Upper lobe of left lung (tissue), 6 donors: ENCODE results near the gene CSNK1G1. TPM values are rescaled to one million over a fixed set of nuclear protein-coding genes. Genes with fewer than 3 reads are reported as not detected.
"Not testable (repeated sequence)": the region's sequence is repeated elsewhere in the genome, so short reads cannot be mapped to it uniquely, and the experiment has no call there.

Experiments used
- ATAC-seq, 2 donors: fragments of 200-7000 bp; cut with Tn5 transposase; one replicate each; pipeline ENCODE4 v1.9.1; 2022; ENCODE audit warnings: mild to moderate bottlenecking in 2 of 2, moderate library complexity in 2 of 2; ENCODE audit not compliant: low FRiP score in 2 of 2
- DNase-seq, 2 donors: peaks; one replicate each; pipeline ENCODE4 v3.0.0-alpha.2; 2019 to 2020
- H3K27ac ChIP-seq, 4 donors: fragments of 200-600 bp; sonication (generic); one replicate each; pipeline ENCODE4 v1.5.1; 2016 to 2019
- H3K27me3 ChIP-seq, 4 donors: fragments of 200-600 bp; sonication (generic); one replicate each; pipeline ENCODE4 v1.5.1; 2017 to 2019
- H3K36me3 ChIP-seq, 4 donors: fragments of 200-600 bp; sonication (generic); one replicate each; pipeline ENCODE4 v1.5.1; 2016 to 2019
- H3K4me1 ChIP-seq, 4 donors: fragments of 200-600 bp; sonication (generic); one replicate each; pipeline ENCODE4 v1.5.1; 2018 to 2019
- H3K4me3 ChIP-seq, 4 donors: fragments of 200-600 bp; sonication (generic); one replicate each; pipeline ENCODE4 v1.5.1; 2017 to 2019; ENCODE audit warnings: mild to moderate bottlenecking in 2 of 4, moderate library complexity in 1 of 4
- H3K9me3 ChIP-seq, 4 donors: fragments of 200-600 bp; sonication (generic); one replicate each; pipeline ENCODE4 v1.5.1; 2018 to 2019
- CTCF ChIP-seq, 6 experiments: fragments of 450-650 bp in 4 of 6; fragments of 200-600 bp in 2 of 6; sonication (generic) in 2 of 6; IDR thresholded peaks; one replicate each; pipeline ENCODE4 v1.5.1; 2016 to 2019; ENCODE audit warnings: antibody characterized with exemption in 6 of 6
- EP300 ChIP-seq, 4 donors: sonication (generic); formaldehyde crosslinking; IDR thresholded peaks; one replicate each; pipeline ENCODE4 v1.5.1; 2017; ENCODE audit warnings: antibody characterized with exemption in 4 of 4, control low read depth in 2 of 4
- POLR2A ChIP-seq, 4 donors: fragments of 450-650 bp; IDR thresholded peaks; one replicate each; pipeline ENCODE4 v1.5.1; 2016 to 2017; ENCODE audit warnings: antibody characterized with exemption in 4 of 4, mild to moderate bottlenecking in 2 of 4
- POLR2AphosphoS5 ChIP-seq, 2 donors: sonication (generic); formaldehyde crosslinking; IDR thresholded peaks; one replicate each; pipeline ENCODE4 v1.5.1; 2017; ENCODE audit warnings: antibody characterized with exemption in 2 of 2
- WGBS, 2 donors: methylation state at CpG; one replicate each; pipeline ENCODE4 v1.1.5; 2017 to 2018; 5-methylcytosine and 5-hydroxymethylcytosine counted together
- total RNA-seq, 6 donors: library from RNA; depleted of rRNA in 4 of 6; stranded (reverse); fragments of >200 nt in 4 of 6; gene quantifications; one replicate each; pipeline versions ENCODE4 v1.1.0 to v1.2.1, GENCODE V29; 2016 to 2021
- donor health status: DM: no; HTN: no; CAD: no; lungs with moderate emphysema.
- donor health status: DM: no; HTN: yes; CAD: no; lungs with severe emphysema.

CSNK1G1 gene
- total RNA-seq, 6 donors from 2014 or later = 14.8 to 49.6 (median 19.6) TPM

GRCh38 chr15:64381000-64381751, 25.2 kb upstream of the CSNK1G1 start, which contains the start of gene PCLAF:
Gene PCLAF (minus strand): TSS chr15:64381441. CDS start chr15:64381371, 70 bp downstream.
- ATAC-seq = peak; percentile 99 to 100
- H3K27ac ChIP-seq = peak within 1 kb of the TSS in 1 of 4 donors; percentile 36
- no peaks in the 10 kb centered on the region for H3K36me3 ChIP-seq
- WGBS, 2 donors = 0 to 12% methylated on average over 18 to 38 of the region's 38 CpGs
- TF ChIP-seq POLR2A (IDR thresholded peaks at IDR 0.05) (no peak), EP300 (IDR thresholded peaks at IDR 0.05) (no peak), POLR2AphosphoS5 (IDR thresholded peaks at IDR 0.05) (peak; percentile 19 to 36), CTCF (IDR thresholded peaks at IDR 0.05) (peak in 1 of 6 experiments; percentile 13)
- H3K4me3 ChIP-seq = peak within 1 kb of the TSS; percentile 33 to 76 (median 54)
- H3K9me3 ChIP-seq = no peaks in the 10 kb centered on the region
- H3K27me3 ChIP-seq = no peaks in the 10 kb centered on the region
- H3K4me1 ChIP-seq = peaks cover 6 to 13% (median 10%) of the 10 kb centered on the region in 4 donors
- DNase-seq = peak; percentile 88 to 98

GRCh38 chr15:64380130-64380870, 24.3 kb upstream of the CSNK1G1 start:
- peak overlapping the region in 3 of 4 donors; percentile 50 to 76 (median 59) for H3K4me3 ChIP-seq
- H3K27me3 ChIP-seq, H3K27ac ChIP-seq, ATAC-seq, DNase-seq, H3K9me3 ChIP-seq, H3K36me3 ChIP-seq: not testable (repeated sequence)
- peaks cover 6 to 13% (median 10%) of the 10 kb centered on the region in 4 donors for H3K4me1 ChIP-seq
- 54 to 57% methylated on average over 11 of the region's 11 CpGs for WGBS, 2 donors

- Histone ChIP-seq H3K4me1 (peaks cover 6 to 13% (median 10%) of the 10 kb centered on the region in 4 donors), H3K27me3 (no peaks in the 10 kb centered on the region), H3K9me3 (no peaks in the 10 kb centered on the region), H3K36me3 (no peaks in the 10 kb centered on the region), H3K4me3 (no peak overlapping the region), H3K27ac (no peak overlapping the region)
- WGBS, 2 donors = 67 to 69% methylated on average over 9 of the region's 9 CpGs
- DNase-seq (no peak), ATAC-seq (no peak)
- TF ChIP-seq CTCF (IDR thresholded peaks at IDR 0.05) (no peak), EP300 (IDR thresholded peaks at IDR 0.05) (no peak), POLR2A (IDR thresholded peaks at IDR 0.05) (no peak), POLR2AphosphoS5 (IDR thresholded peaks at IDR 0.05) (no peak)
These were observed 23.4 kb upstream of the CSNK1G1 start for GRCh38 chr15:64379216-64379960.

- no peak for TF ChIP-seq CTCF (IDR thresholded peaks at IDR 0.05)
- no peak for TF ChIP-seq POLR2A (IDR thresholded peaks at IDR 0.05)
- TF ChIP-seq POLR2AphosphoS5 (IDR thresholded peaks at IDR 0.05) = no peak
- no peak for TF ChIP-seq EP300 (IDR thresholded peaks at IDR 0.05)
- no peaks in the 10 kb centered on the region for H3K36me3 ChIP-seq
- H3K27me3 ChIP-seq = no peaks in the 10 kb centered on the region
- H3K9me3 ChIP-seq = no peaks in the 10 kb centered on the region
- no peak overlapping the region for H3K4me3 ChIP-seq
- no peak overlapping the region for H3K27ac ChIP-seq
- DNase-seq = no peak
- 89% methylated on average over 8 of the region's 8 CpGs for WGBS, 2 donors
- H3K4me1 ChIP-seq = no peaks in the 10 kb centered on the region
- ATAC-seq = no peak
These were observed 17.4 kb upstream of the CSNK1G1 start for GRCh38 chr15:64373360-64373759.

GRCh38 chr15:64371383-64371782, 15.4 kb upstream of the CSNK1G1 start:
- DNase-seq, H3K4me1 ChIP-seq, H3K9me3 ChIP-seq, H3K27me3 ChIP-seq, H3K4me3 ChIP-seq, H3K27ac ChIP-seq, H3K36me3 ChIP-seq, ATAC-seq: not testable (repeated sequence)
- 95 to 96% methylated on average over 8 of the region's 8 CpGs for WGBS, 2 donors
